Prostate gland (tissue), 2 donors: ENCODE measurements around the gene MEX3D.

Experiments
- CTCF ChIP-seq, 4 experiments: fragments of 200-600 bp in 2 of 4; fragments of 450-650 bp in 2 of 4; sonication (generic) in 2 of 4; IDR thresholded peaks; 1 replicate in 3 of 4; 2 replicates in 1 of 4; pipeline ENCODE4 v1.5.1; 2016 to 2019; ENCODE audit warnings: antibody characterized with exemption in 4 of 4, mild to moderate bottlenecking in 2 of 4, moderate library complexity in 2 of 4
- POLR2A ChIP-seq: fragments of 450-650 bp; IDR thresholded peaks from one replicate; pipeline ENCODE4 v1.6.1; 2016; ENCODE audit warnings: antibody characterized with exemption, mild to moderate bottlenecking
- POLR2AphosphoS5 ChIP-seq: sonication (generic); formaldehyde crosslinking; IDR thresholded peaks from one replicate; pipeline ENCODE4 v1.6.1; 2017; ENCODE audit warnings: antibody characterized with exemption

- TF ChIP-seq POLR2AphosphoS5 = no peak
- no peak for TF ChIP-seq CTCF (IDR thresholded peaks at IDR 0.05)
- no peak for TF ChIP-seq POLR2A
Observed at GRCh38 chr19:1516395-1516753, 51.8 kb downstream of the MEX3D start.
